C1 segment of cervical spinal cord (tissue), 14 donors: ENCODE data around the gene ZNF311.
"Not testable (repeated sequence)": the region's sequence is repeated elsewhere in the genome, so short reads cannot be mapped to it uniquely, and the experiment has no call there.

Experiments
- DNase-seq, 14 donors: peaks; one replicate each; lab custom pipeline; 2025; lab: John Stamatoyannopoulos, UW

The ZNF311 gene

DNA sequence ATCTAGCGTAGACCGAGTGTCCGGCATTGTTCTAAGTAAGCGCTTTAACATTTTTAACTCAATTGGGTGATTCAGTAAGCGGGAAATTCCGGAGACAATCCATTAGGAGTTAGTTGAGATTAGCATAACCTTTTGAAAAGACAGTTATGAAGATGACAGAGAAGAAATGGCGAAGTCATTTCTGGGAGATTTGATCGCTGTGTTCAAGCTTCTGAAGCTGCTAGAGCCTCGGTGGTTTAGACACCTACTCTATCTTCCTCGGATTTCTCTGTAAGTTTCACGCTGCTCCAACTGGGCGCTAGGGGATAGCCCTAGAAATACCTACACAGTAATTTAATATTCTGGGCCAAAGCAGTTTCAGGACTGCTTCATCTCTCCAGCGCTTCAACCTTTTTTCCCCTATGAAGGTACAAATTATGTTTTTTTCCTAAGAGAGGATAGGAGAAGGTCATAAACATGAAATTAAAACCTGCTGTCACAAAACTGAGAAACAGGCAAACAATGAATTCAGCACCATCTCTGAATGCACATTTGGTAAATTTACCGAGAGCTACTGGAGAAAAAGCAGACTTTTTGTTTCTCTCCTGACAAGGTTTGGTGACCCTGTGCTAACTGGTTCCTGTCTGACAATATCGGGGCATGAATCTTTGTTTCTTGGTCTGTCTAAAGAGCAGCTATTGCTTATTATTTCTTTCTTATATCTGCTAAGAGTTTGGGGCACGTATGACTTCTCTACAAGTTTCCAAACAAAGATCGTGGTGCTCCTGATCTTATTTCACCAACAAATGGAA lies 22.4 kb downstream of the ZNF311 start:
- DNase-seq: peak in 4 of 14 donors; percentile 1 to 62 (median 13)

DNA sequence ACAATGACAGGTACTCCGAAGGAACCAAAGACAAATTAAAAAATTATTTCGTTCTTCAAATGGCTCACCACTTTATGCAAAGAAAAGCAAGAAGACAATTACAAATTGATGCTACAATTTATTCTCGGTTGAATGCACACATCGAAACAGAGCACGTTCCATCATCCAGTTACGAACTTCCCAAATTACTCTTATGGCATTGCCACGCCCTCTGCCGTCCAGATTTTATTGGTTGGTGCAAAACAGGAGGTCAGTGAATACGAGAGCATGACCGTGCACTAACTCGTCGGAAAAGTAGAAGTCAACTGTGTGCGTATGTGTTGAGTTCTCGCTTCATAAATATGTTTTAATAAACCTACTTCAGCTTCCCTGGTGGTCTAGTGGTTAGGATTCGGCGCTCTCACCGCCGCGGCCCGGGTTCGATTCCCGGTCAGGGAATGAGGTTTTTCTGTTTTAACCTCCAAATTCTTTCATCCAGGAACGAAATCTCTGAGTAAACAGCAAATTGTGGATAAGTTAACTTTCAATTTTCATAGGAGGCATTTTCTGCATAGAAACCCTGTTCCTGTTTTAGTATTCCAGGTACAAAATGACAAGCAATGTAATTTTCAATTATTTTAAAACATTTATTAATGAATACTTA lies 23.2 kb downstream of the ZNF311 start:
- peak in 13 of 14 donors; percentile 19 to 85 (median 62) for DNase-seq

DNA sequence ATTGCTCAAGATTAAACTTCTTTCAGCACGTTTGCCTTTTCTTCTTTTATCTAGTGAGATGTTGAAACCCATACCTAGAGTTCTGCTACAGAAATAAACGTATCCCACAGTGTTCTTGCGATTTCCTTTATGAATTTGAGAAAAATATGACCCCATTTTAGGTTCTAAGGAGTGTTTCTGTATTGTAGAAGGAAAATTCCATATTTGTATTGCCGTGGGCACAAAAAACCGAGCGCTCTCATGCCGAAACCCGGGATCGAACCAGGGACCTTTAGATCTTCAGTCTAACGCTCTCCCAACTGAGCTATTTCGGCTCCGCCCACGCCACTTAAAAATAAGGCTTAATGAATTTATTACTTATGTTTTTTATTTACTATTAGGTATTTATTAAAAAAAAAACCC lies 23.7 kb downstream of the ZNF311 start:
- peak in 10 of 14 donors; percentile 8 to 51 (median 27) for DNase-seq

GRCh38 chr6:28980852-28981430 lies 24.2 kb downstream of the ZNF311 start:
- peak in 7 of 14 donors; percentile 3 to 42 (median 26) for DNase-seq

DNA sequence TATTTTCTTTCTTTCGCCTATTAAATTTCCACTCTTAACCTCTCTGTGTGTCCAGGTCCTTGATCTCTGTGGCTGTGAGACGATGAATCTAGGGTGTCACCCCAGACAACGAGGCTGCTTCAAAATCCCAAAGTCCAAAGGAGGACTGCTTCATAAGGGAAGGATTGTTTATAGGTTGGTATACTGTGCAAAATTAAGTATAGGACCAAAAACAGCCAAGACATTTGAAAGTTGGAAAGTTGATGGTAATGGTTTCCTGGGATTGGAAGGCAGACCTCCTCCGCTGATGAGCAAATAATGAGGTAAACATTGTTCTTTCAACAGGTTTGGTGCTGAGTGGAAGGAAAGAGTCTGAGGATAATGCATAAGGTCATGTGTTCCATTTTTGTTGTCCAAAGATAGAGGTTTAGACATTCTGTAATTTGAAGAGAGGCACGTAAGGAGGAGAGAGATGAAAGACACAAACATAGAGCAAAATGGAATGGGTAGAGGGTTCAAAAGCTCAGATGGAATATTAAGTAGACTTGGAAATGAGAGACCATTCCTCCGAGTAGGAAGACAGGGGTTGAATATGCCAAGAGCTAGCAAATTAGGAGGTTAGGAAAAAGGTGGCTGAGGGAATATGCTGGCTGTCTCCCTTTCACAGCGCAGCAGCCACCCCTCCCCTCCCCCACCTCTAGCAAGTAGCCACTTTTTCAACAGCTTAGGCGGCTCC lies 24.8 kb downstream of the ZNF311 start:
- no peak for DNase-seq

GRCh38 chr6:28979679-28980078 lies 25.4 kb downstream of the ZNF311 start:
- no peak for DNase-seq

DNA sequence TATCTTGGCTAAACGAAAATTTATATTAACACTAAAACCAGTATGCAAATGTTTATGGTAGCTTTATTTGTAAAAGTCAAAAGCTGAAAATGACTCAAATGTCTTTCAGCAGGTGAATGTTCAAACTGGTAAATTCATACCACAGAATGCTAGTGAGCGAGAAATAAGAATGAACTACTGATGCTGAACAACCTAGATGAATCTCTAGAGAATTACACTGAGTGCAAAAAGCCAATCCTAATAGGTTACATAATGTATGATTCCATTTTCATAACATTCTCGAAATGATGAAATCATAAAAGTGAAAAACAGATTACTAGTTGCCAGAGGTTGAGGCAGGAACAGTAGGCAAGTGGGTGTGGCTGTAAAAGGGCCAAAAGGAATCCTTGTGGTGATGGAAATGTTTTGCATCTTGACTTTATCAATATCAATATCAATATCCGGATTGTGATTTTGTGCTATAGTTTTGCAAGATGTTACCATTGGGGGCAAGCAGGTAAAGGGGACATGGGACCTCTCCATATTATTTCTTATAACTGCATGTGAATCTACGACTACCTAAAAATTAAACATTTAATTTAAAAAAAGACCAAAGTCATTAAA lies 26.1 kb downstream of the ZNF311 start:
- no peak for DNase-seq

GRCh38 chr6:28978133-28978491 lies 27.0 kb downstream of the ZNF311 start:
- DNase-seq: no peak

GRCh38 chr6:28977341-28978132 lies 27.6 kb downstream of the ZNF311 start:
- DNase-seq: no peak

DNA sequence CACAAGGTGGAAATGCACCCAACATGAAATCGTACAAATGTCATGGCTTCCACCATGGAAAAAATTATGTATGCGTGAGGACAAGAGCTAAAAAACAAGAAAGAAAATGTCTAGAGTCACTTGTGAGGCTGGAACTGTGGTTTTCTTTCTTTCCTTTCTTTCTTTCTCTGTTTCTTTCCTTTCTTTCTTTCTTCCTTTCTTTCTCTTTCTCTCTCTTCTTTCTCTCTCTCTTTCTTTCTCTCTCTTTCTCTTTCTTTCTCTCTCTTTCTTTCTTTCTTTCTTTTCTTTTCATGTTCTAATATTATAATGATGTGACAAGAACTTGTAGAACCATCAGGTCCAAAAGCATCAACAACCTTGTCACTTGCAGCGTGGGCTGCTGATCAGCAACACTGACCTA lies 28.4 kb downstream of the ZNF311 start:
- no peak for DNase-seq

GRCh38 chr6:28974505-28974904 lies 30.6 kb downstream of the ZNF311 start:
- DNase-seq: no peak

GRCh38 chr6:28970056-28970455 lies 35.1 kb downstream of the ZNF311 start:
- not testable (repeated sequence) for DNase-seq

- DNase-seq: no peak
These were observed 36.0 kb downstream of the ZNF311 start for GRCh38 chr6:28969129-28969528.

DNA sequence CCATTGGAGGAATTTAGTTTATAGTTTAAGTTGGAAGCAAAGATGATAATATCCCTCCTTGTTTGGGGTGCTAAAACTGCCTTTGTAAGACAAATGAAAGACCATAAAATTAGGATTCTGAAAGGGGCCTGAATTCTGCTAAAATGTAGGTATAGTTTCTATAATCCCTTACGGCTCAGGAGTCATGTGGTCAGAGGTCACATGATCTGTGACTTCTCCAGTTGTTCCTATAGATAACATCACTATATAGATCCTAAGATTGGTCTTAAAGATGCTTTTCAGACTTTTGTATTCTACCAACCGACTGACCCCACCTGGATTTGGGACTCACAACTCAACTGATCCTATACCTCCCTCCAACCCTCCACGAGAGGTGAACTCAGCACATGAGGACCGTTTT lies 36.6 kb downstream of the ZNF311 start:
- DNase-seq: no peak

DNA sequence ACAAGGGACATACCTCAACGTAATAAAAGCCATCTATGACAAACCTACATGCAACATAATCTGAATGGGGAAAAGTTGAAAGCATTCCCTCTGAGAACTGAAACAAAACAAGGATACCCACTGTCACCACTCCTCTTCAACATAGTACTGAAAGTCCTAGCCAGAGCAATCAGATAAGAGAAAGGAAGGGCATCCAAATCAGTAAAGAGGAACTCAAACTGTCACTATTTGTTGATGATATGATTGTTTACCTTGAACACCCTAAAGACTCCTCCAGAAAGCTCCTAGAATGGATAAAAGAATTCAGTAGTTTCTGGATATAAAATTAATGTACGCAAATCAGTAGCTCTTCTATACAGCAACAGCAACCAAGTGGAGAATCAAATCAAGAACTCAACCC lies 39.4 kb downstream of the ZNF311 start:
- no peak for DNase-seq

DNA sequence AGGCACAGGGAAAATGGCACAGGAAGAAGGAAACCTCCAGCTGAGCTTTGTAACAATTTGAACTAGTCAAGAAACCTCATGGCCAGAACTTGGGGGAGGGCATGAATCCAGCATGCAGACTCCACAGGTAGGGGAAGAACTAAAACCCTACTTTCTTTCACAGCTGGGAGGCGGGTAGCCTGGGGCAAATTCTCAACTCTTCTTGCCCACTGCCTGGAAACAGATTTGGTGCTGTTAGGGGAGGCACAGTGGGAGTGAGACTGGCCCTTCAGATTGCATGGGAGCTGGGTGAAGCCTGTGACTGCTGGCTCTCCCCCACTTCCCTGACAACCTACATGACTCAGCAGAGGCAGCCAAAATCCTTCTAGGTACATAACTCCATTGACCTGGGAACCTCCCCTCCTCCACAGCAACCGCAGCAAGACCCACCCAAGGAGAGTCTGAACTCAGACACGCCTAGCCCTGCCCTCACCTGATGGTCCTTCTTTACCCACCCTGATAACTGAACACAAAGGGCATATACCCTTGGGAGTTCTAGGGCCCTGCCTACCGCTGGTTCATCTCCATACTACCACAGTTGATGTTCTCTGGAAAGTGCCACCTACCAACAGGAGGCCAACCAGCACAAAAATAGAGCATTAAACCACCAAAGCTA lies 44.1 kb downstream of the ZNF311 start:
- no peak for DNase-seq

- DNase-seq: not testable (repeated sequence)
These were observed 46.4 kb downstream of the ZNF311 start for GRCh38 chr6:28958561-28959243.

GRCh38 chr6:28957795-28958314 lies 47.3 kb downstream of the ZNF311 start:
- not testable (repeated sequence) for DNase-seq

DNA sequence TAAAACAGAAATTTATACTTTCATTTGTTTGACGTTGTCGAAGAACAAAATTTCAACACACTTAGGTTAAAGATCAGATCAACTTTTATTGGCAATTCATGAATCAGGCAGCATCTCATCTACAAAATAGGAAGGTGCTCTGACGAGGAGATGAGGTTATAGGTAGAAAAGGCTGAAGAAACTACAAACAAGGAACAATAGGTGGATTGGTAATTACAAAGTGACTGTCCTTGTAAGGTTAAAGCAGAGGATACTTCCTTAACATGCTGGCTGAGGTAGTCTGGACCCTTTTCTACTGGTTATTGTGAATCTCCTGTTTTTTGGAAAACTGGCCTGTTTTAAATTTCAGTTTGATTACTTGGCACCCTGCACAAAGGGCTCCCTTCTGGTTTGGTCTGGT lies 48.8 kb downstream of the ZNF311 start:
- no peak for DNase-seq
